Endothelial cell (in vitro differentiated cells): ENCODE data around the gene TANGO2. TPM values are rescaled to one million over a fixed set of nuclear protein-coding genes. Genes with fewer than 3 reads are reported as not detected.
A peak's percentile ranks its signal among the peaks of the same experiment; 100 is the strongest.

Source experiments
- DNase-seq: peaks from one replicate; pipeline ENCODE4 v3.0.0; 2021; ENCODE audit warnings: low spot score
- H3K27ac Mint-ChIP-seq: one replicate; pipeline ENCODE4 v1.8.0; 2021; ENCODE audit warnings: mixed read lengths, inconsistent platforms; ENCODE audit not compliant: unreplicated experiment
- H3K27me3 Mint-ChIP-seq: one replicate; pipeline ENCODE4 v1.8.0; 2021; ENCODE audit warnings: mild to moderate bottlenecking, moderate library complexity, mixed read lengths, inconsistent platforms; ENCODE audit not compliant: unreplicated experiment
- H3K36me3 Mint-ChIP-seq: one replicate; pipeline ENCODE4 v1.8.0; 2021; ENCODE audit warnings: mild to moderate bottlenecking, low read depth, mixed read lengths, inconsistent platforms; ENCODE audit not compliant: unreplicated experiment
- H3K4me1 Mint-ChIP-seq: one replicate; pipeline ENCODE4 v1.8.0; 2021; ENCODE audit warnings: mild to moderate bottlenecking, mixed read lengths, inconsistent platforms; ENCODE audit not compliant: unreplicated experiment
- H3K4me3 Mint-ChIP-seq: one replicate; pipeline ENCODE4 v1.8.0; 2021; ENCODE audit warnings: mild to moderate bottlenecking, mixed read lengths, inconsistent platforms; ENCODE audit not compliant: unreplicated experiment
- H3K9me3 Mint-ChIP-seq: one replicate; pipeline ENCODE4 v1.8.0; 2021; ENCODE audit warnings: mixed read lengths, inconsistent platforms; ENCODE audit not compliant: unreplicated experiment
- CTCF ChIP-seq: fragments of 200-600 bp; sonication (generic); IDR thresholded peaks from one replicate; pipeline ENCODE4 v1.5.0; 2021; ENCODE audit warnings: antibody characterized with exemption; ENCODE audit not compliant: unreplicated experiment
- long read RNA-seq: library from polyadenylated mRNA; unstranded; transcript quantifications from one replicate; pipeline ENCODE4 v2.0.0, GENCODE V29; 2020; ENCODE audit not compliant: unreplicated experiment
- total RNA-seq: library from RNA; stranded (reverse); fragmentation: NEBNext Ultra II Directional; extraction: Animal tissue kit (Norgen Biotek cat#: 25700); gene quantifications from one replicate; pipeline ENCODE4 v1.2.1, GENCODE V29; 2021; ENCODE audit not compliant: unreplicated experiment

TANGO2 gene
- total RNA-seq = 15.3 TPM
- long read RNA-seq, partial matches to known transcripts = 1 of 10 reads
- long read RNA-seq, other reads (novel, unspliced or antisense) = 7 of 10 reads

GRCh38 chr22:20020533-20021195 lies at the start of gene TANGO2:
TANGO2 (plus strand) TSS chr22:20021110; CDS start chr22:20036799, 15,689 bp downstream.
- Mint-ChIP-seq H3K4me1 (peaks cover 9% of the 10 kb centered on the region), H3K4me3 (peak within 1 kb of the TSS; percentile 93), H3K36me3 (no peaks in the 10 kb centered on the region), H3K27ac (peak within 1 kb of the TSS; percentile 70), H3K9me3 (no peaks in the 10 kb centered on the region), H3K27me3 (peaks cover 13% of the 10 kb centered on the region)
- DNase-seq = peak; percentile 96
- no peak for TF ChIP-seq CTCF

- Mint-ChIP-seq H3K27ac (no peak overlapping the region), H3K36me3 (peaks cover 21% of the 10 kb centered on the region), H3K9me3 (no peaks in the 10 kb centered on the region), H3K27me3 (peaks cover 19% of the 10 kb centered on the region), H3K4me3 (peak overlapping the region; percentile 56), H3K4me1 (peaks cover 27% of the 10 kb centered on the region)
- TF ChIP-seq CTCF = no peak
- no peak for DNase-seq
Observed at GRCh38 chr22:19971276-19972124, 49.4 kb upstream of the TANGO2 start.

- no peak for TF ChIP-seq CTCF
- Mint-ChIP-seq H3K9me3 (no peaks in the 10 kb centered on the region), H3K4me3 (peak overlapping the region; percentile 56), H3K27me3 (peaks cover 19% of the 10 kb centered on the region), H3K27ac (peak overlapping the region; percentile 61), H3K4me1 (peaks cover 23% of the 10 kb centered on the region), H3K36me3 (peaks cover 18% of the 10 kb centered on the region)
- DNase-seq = no peak
Observed at GRCh38 chr22:19972251-19972650, 48.7 kb upstream of the TANGO2 start.

GRCh38 chr22:19972652-19973550 lies 48.0 kb upstream of the TANGO2 start:
- peaks cover 19% of the 10 kb centered on the region for H3K27me3 Mint-ChIP-seq
- peaks cover 21% of the 10 kb centered on the region for H3K4me1 Mint-ChIP-seq
- no peak overlapping the region for H3K27ac Mint-ChIP-seq
- DNase-seq = no peak
- TF ChIP-seq CTCF = no peak
- no peak overlapping the region for H3K4me3 Mint-ChIP-seq
- no peaks in the 10 kb centered on the region for H3K9me3 Mint-ChIP-seq
- H3K36me3 Mint-ChIP-seq = peaks cover 17% of the 10 kb centered on the region
